ENCODE data around the gene OPTC.

DNA sequence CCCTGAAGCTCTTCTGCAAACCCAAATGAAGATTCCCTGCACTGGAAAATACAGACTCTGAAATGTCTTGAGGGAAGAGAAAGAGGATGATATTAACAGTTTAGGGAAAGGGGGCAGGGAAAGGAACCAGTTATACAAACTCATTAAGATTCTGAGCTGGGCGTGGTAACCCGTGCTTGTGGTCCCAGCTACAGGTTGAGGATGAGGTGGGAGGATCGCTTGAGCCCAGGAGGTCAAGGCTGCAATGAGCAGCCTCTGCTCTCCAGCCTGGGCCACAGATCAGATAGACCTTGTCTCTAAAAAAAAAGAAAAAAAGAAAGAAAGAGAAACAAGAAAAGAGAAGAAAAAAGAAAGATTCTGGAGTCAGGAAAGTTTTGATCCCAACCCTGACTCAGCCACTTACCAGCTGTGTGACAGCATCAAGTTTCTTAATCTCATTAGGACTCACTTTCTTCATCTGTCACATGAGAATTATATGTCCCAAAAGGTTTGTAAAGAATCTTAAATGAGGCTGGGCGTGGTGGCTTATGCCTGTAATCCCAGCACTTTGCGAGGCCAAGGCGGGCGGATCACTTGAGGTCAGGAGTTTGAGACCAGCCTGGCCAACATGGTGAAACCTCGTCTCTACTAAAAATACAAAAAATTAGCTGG, 53.9 kb downstream of the OPTC start:
- TF ChIP-seq POLR2AphosphoS5 (IDR thresholded peaks at IDR 0.05; ENCODE audit: low read depth, low read length) (no peak), POLR2A (IDR thresholded peaks at IDR 0.05; ENCODE audit: low read depth, low read length) (no peak), TAF1 (IDR thresholded peaks at IDR 0.05; ENCODE audit: low read depth, low read length) (no peak), SPI1 (IDR thresholded peaks at IDR 0.05; ENCODE audit: low read depth, low read length) (no peak)

All from GM12891 (cell line).